Activated CD8-positive, alpha-beta memory T cell treated with anti-CD3 and anti-CD28 coated beads, Interleukin-2, amount 50 U/mL, for 1 hour (primary cell): Measurements from ENCODE around the gene TNS4.

ENCODE experiments used
- DNase-seq: peaks from one replicate; pipeline ENCODE4 v3.0.0-alpha.2; 2020; ENCODE audit errors: extremely low read depth

Gene TNS4

DNA sequence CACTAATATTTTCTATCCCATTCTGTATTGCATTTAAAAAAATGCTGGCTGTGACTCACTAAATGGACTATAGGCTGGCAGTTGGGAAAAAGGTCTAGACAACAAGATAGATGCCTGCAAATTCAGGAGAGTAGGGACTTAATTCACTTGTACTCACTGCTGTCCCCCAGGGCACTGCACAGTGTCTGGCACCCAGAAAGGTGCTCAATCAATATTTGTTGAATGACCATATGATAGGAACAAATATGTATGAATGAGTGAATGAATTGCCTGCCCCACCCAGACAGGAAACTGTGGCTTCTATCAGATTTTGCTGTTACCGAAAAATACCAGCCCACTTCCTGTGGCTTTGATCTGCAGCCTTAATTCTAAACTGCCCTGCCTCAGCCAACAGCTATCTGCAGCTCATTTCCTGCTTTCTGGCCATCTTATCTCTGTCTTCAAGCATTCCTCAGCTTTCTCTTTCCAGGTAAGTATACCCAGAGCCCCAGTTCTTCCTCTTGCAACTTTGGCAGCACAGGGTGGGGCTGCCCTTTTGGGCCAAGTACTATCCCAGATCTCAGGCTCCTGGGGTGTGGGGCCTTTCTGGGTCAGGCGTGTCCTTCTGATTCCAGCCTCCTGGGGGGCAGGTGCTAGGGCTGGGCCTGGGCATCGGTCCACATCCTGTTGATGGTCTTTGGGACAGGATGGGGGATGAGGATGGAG is 15.3 kb upstream of the TNS4 start:
- no peak for DNase-seq

- no peak for DNase-seq
Measured at GRCh38 chr17:40515491-40516041, 14.1 kb upstream of the TNS4 start.

GRCh38 chr17:40515011-40515410 is 13.6 kb upstream of the TNS4 start:
- DNase-seq, result no peak

DNA sequence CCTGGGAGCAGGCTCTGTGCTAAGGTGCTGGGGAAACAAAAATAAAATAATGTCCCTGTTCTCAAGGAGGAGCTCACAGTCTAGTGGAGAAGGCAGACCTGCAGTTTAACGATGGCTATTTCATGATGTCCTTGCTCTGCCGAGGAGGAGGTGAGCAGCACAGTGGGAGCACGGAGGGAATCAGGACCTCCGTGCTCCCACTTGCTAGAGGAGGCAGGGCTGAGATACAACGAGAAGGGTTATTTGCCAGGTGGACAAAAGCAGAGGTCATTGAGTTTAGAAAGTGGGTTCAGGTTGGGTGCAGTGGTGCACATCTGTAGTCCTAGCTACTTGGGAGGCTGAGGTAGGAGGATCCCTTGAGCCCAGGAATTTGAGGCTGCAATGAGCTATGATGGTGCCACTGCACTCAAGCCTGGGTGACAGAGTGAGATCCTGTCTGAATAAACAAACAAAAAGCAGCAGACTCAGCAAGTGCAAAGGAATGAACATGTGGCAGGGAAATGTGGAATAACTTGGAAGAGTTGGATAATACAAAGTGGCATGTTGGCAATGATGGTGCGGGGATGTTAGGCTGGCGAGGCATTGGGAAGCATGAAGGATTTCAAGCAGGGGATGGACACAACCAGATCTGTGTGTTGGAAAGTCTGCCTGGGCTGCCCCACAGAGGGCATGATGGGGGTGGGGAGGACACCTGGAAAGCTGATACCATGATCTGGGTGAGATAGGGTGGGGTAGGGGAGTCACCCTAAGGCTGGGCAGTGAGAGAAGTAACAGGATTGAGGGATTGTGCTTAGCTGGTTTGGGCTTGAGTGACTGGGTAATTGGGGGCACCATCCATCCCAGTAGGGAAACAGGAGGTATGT is 12.8 kb upstream of the TNS4 start:
- no peak for DNase-seq

- DNase-seq, result no peak
Measured at GRCh38 chr17:40511667-40512220, 10.3 kb upstream of the TNS4 start.

DNA sequence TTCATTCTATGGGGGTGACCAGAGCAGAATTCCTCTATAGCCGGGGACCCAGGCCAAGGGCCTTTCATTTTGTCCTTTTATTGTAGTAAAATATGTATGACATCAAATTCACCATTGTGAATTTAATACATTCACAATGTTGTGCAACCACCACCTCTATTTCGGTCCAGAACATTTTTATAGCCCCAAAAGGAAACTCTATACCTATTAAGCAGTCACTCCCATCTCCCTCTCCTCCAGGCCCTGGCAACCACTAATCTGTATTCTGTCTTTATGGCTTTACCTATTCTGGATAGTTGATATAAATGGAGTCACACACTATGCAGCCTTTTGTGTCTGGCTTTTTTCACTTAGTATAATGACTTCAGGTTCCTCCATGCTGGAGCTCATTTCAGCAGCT is 9.7 kb upstream of the TNS4 start:
- DNase-seq, result no peak

- DNase-seq, result no peak
Measured at GRCh38 chr17:40510328-40510648, 8.9 kb upstream of the TNS4 start.

DNA sequence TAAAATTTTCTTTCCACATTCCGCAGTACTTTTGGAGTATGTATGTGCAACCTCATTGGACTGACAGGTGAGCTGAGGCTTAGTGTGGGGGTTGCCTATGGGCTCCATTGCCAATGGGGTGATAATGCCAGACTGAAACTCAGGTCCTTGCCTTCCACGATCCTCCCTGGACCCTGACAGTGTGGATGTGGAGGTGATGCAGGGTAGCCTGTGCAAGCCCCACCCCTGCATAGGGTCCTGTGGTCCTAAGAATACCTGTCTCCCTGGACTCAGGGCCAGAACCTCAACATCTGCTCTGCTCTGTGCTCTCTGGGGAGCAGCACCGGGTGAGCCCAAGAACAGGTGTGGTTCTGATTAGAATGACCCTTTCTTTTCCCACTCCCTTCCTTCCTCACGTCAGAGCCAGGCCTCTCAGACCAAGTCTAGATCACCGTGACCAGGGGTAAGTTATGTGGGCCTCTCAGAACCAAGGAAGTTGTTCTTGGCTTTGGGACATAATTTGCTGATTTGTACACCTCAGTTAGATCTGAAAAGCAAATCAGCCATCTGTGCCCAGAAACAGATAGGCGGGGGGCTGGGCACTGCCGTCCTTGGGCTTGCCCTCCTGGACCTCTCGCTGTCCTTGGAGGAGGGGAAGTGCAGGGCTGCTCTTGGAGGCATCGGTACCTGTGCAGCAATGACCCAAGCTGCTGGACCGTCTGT is 8.4 kb upstream of the TNS4 start:
- DNase-seq, result no peak

DNA sequence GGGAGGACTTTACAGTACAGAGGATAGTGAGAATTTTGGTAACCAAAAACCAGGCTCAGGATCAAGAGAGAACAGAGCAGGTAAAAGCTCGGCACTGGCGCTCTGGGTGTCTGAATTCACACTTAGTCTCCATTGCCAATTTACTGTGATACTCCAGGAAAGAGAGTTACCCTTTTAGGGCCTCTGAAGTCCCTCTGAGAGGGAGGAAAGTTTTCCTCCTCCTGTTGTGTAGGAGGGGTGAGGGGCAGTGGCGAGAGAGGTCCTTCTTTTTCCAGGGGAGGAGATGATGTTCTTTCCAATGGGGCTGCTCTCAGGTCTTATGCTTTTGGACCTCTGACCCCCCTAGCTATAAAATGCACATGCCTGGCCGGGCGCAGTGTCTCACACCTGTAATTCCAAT is 5.4 kb upstream of the TNS4 start:
- no peak for DNase-seq

GRCh38 chr17:40503154-40503553 is 1.7 kb upstream of the TNS4 start:
- no peak for DNase-seq

DNA sequence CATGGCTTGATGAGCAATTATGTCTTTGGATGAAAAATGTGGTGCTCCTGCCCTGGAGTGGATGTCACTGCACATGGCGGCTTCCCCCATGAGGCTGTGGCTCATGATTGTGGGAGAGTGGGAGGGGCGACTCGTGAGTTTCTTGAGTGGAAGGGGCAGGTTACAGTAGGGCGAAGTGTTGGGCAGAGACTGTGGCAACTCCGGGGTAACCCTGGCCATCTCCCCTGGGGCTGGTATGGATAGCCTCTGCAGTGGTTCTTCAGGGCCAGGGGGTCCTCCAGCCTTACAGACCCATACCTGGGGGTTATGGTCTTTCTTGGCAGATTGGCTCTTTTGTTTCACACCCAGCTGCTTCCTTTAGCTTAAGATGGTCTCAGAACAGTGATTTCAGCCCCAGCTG is 1.3 kb upstream of the TNS4 start:
- DNase-seq, result no peak

DNA sequence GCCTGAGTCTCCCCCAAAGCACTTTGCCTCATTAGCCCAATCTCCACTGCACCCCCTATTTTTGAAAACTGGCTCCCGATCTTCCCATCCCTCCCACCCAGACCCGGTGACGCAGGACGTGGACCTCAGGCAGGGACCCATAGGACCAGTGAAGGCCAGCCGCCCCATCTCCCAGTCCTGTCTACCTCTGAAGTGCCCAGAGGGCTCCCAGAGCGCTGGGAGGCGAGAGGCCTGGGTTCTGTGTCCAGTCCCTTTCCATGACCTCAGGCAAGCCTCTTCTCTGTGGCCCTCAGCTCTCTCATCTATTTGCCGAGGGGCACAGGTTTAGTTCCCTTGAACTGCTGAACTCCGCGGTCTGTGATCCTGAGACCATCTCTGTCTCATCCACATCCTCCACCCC is 714 bp downstream of the TNS4 start:
- no peak for DNase-seq

- DNase-seq, result no peak
Measured at GRCh38 chr17:40500190-40500589, 1.2 kb downstream of the TNS4 start.

- DNase-seq, result no peak
Measured at GRCh38 chr17:40499551-40500189, 1.8 kb downstream of the TNS4 start.

GRCh38 chr17:40498281-40499084 is 2.9 kb downstream of the TNS4 start:
- DNase-seq, result no peak

- no peak for DNase-seq
Measured at GRCh38 chr17:40497695-40498094, 3.7 kb downstream of the TNS4 start.

DNA sequence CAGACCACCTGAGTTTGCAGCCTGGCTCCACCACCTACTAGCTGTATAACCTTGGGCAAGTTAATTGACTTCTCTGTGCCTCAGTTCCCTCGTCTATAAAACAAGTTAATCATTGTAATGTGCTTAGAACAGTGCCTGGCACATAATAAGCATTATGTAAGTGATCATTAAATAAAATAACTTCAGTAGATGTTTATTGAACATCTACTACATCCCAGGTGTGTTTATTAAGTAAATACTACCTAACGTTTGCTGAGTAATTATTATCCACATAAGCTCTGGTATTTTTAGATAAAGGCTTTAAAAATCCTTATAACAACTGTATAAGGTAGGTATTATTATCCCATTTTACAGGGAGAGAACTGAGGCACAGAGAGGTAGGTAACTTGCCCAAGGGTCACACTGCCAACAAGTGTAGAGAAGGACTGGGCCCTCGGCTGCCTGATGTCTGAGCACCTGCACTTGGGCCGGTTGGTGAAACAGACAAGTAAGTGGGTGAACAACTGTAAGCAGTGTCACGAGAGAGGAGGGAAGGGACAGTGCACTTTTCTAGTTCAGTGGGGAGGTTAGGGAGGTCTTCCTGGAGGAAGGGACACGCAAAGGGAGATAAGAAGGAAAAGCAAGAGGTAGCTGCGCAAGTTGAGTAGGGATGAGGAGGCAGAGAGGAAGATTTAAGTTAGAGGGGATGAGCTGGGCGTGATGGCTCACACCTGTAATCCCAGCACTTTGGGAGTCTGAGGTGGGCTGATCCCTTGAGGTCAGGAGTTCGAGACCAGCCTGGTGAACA is 4.6 kb downstream of the TNS4 start:
- no peak for DNase-seq

GRCh38 chr17:40496170-40496569 is 5.3 kb downstream of the TNS4 start:
- no peak for DNase-seq

- DNase-seq, result no peak
Measured at GRCh38 chr17:40495140-40495539, 6.3 kb downstream of the TNS4 start.

DNA sequence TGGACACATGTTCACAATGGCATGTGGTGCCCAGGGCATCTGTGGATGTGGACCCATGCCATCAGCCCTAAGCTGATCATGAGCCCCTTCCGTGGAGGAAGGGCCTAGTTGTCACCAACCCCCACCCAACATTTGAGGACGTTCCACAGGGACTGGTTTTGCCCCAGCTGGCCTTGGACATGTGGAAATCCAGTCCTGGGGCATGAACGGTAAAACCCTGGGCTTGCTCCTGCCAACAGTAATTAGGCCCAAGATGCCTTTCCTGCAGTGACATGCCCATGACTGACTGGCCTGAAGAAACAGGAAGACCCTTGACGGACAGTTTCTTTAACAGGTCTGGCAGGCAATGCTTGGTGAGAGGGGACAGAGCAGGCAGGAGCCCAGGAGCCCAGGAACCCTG is 7.7 kb downstream of the TNS4 start:
- no peak for DNase-seq
